Suprapubic skin (tissue), 4 donors: Measurements from ENCODE around the gene USP47. TPM values are rescaled to one million over a fixed set of nuclear protein-coding genes. Genes with fewer than 3 reads are reported as not detected.

Source experiments
- DNase-seq, 2 donors: peaks; one replicate each; pipeline ENCODE4 v3.0.0-alpha.2; 2019; ENCODE audit warnings: low spot score in 2 of 2
- H3K27ac ChIP-seq: fragments of 200-600 bp; sonication (generic); one replicate; pipeline ENCODE4 v1.5.1; 2019
- H3K27me3 ChIP-seq: fragments of 200-600 bp; sonication (generic); one replicate; pipeline ENCODE4 v1.5.1; 2019
- H3K36me3 ChIP-seq: fragments of 200-600 bp; sonication (generic); one replicate; pipeline ENCODE4 v1.5.1; 2019
- H3K4me1 ChIP-seq: fragments of 200-600 bp; sonication (generic); one replicate; pipeline ENCODE4 v1.5.1; 2019
- H3K4me3 ChIP-seq: fragments of 200-600 bp; sonication (generic); one replicate; pipeline ENCODE4 v1.5.1; 2019; ENCODE audit warnings: mild to moderate bottlenecking
- H3K9me3 ChIP-seq: fragments of 200-600 bp; sonication (generic); one replicate; pipeline ENCODE4 v1.5.1; 2019
- EP300 ChIP-seq: sonication (generic); formaldehyde crosslinking; IDR thresholded peaks from one replicate; pipeline ENCODE4 v1.6.1; 2017; ENCODE audit warnings: antibody characterized with exemption
- POLR2A ChIP-seq, 2 donors: fragments of 450-650 bp; IDR thresholded peaks; one replicate each; pipeline ENCODE4 v1.6.1; 2017; ENCODE audit warnings: antibody characterized with exemption in 2 of 2, mild to moderate bottlenecking in 2 of 2, moderate library complexity in 2 of 2
- POLR2AphosphoS5 ChIP-seq, 3 donors: sonication (generic); formaldehyde crosslinking; IDR thresholded peaks; one replicate each; pipeline ENCODE4 v1.6.1; 2017; ENCODE audit warnings: antibody characterized with exemption in 3 of 3
- WGBS: methylation state at CpG from one replicate; pipeline ENCODE4 v1.1.5; 2018; 5-methylcytosine and 5-hydroxymethylcytosine counted together
- total RNA-seq, 4 donors: library from RNA; depleted of rRNA; stranded (reverse); fragments of >200 nt; gene quantifications; one replicate each; pipeline ENCODE4 v1.1.0, GENCODE V29; 2016
- TF ChIP-seq, protein P1 (sequence below), 2 donors: fragments of 200-600 bp in 1 of 2; fragments of 450-650 bp in 1 of 2; sonication (generic) in 1 of 2; IDR thresholded peaks; one replicate each; pipeline ENCODE4 v1.5.1; 2016 to 2019; ENCODE audit warnings: antibody characterized with exemption in 2 of 2, mild to moderate bottlenecking in 1 of 2, moderate library complexity in 1 of 2

The USP47 gene
- total RNA-seq, 4 donors from 2014 or later = 56.0 to 102 (median 72.2) TPM

DNA sequence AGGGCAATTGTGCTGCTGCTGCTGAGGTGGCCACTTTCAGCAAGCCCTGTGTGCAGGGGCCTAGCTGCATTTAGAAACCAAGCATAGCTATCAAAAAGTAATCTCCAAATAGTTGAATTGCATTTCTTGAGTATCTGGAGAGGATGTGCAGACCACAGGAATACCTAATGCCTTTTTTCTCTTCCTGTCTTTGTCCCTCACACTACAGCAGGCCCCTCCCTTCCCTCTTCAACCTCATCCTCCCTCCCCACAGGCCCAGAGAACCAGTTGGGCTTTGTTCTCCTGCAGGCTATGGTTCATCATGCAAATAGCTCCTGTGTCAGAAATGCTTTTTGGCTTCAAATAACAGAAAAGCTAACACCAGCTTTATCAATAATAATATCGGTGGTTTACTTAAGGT is 118.9 kb downstream of the USP47 start:
- H3K36me3 ChIP-seq = peaks cover 29% of the 10 kb centered on the region
- no peaks in the 10 kb centered on the region for H3K27me3 ChIP-seq
- WGBS = 62% methylated on average over 1 of the region's 1 CpG
- H3K9me3 ChIP-seq = no peaks in the 10 kb centered on the region
- TF ChIP-seq POLR2A (IDR thresholded peaks at IDR 0.05) (no peak), EP300 (no peak), POLR2AphosphoS5 (IDR thresholded peaks at IDR 0.05) (no peak)
- TF ChIP-seq, protein P1, sequence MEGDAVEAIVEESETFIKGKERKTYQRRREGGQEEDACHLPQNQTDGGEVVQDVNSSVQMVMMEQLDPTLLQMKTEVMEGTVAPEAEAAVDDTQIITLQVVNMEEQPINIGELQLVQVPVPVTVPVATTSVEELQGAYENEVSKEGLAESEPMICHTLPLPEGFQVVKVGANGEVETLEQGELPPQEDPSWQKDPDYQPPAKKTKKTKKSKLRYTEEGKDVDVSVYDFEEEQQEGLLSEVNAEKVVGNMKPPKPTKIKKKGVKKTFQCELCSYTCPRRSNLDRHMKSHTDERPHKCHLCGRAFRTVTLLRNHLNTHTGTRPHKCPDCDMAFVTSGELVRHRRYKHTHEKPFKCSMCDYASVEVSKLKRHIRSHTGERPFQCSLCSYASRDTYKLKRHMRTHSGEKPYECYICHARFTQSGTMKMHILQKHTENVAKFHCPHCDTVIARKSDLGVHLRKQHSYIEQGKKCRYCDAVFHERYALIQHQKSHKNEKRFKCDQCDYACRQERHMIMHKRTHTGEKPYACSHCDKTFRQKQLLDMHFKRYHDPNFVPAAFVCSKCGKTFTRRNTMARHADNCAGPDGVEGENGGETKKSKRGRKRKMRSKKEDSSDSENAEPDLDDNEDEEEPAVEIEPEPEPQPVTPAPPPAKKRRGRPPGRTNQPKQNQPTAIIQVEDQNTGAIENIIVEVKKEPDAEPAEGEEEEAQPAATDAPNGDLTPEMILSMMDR (IDR thresholded peaks at IDR 0.05) = no peak
- peaks cover 10% of the 10 kb centered on the region for H3K4me1 ChIP-seq
- DNase-seq = no peak
- H3K4me3 ChIP-seq = no peak overlapping the region
- H3K27ac ChIP-seq = no peak overlapping the region

DNA sequence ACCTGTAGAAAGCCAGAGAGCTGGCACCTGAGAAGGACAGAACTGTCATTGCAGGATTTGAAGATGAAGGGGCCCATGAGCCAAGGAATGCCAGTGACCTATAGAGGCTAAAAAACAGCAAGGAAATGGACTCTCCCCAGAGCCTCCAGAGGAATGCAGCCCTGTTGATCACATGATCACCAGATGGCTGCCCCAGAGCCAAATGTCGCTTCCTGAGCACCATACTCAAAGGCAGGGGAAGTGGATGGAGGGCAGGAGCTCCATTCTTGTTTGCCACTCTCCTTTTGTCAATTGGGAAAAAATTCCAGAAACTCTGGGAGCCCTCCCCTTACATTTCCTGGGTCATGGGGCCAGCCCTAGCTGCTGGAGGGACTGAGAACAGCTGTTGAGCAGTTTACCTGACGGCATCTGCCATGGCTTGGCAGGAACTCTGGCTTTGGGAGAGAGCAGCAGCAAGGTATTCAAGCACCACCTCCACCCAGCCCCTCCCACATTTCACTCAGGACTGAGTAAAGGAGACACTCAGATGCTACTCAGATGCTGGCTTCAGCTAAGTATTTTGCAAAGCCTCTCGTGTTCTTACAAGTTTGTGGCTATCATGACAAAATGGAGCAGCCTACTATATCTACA is 119.7 kb downstream of the USP47 start:
- no peaks in the 10 kb centered on the region for H3K27me3 ChIP-seq
- no peak for DNase-seq
- peaks cover 10% of the 10 kb centered on the region for H3K4me1 ChIP-seq
- H3K27ac ChIP-seq = no peak overlapping the region
- WGBS = 71% methylated on average over 3 of the region's 3 CpGs
- H3K4me3 ChIP-seq = no peak overlapping the region
- H3K9me3 ChIP-seq = no peaks in the 10 kb centered on the region
- no peak for TF ChIP-seq POLR2A (IDR thresholded peaks at IDR 0.05)
- TF ChIP-seq EP300 = no peak
- TF ChIP-seq, protein P1 (IDR thresholded peaks at IDR 0.05) = no peak
- no peak for TF ChIP-seq POLR2AphosphoS5 (IDR thresholded peaks at IDR 0.05)
- peaks cover 26% of the 10 kb centered on the region for H3K36me3 ChIP-seq

DNA sequence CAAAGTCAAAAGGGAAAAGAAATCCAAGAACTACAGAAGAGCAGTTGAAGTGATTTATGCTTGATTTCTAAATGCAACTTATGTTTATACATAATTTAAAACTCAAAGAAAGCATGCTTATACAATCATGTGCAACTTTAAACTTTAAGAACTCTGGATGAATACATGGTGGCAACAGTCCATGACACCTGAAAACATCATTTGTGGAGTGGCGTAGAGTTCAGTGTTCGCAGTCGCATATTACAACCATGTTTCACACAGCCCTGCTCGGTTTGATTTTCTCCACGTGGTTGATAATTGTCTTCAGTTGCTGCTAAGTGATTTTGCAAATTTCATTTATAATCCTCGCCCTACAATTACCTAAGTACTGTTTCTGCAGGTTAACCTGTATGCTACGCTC is 121.3 kb downstream of the USP47 start:
- peaks cover 14% of the 10 kb centered on the region for H3K36me3 ChIP-seq
- 80% methylated on average over 7 of the region's 7 CpGs for WGBS

DNA sequence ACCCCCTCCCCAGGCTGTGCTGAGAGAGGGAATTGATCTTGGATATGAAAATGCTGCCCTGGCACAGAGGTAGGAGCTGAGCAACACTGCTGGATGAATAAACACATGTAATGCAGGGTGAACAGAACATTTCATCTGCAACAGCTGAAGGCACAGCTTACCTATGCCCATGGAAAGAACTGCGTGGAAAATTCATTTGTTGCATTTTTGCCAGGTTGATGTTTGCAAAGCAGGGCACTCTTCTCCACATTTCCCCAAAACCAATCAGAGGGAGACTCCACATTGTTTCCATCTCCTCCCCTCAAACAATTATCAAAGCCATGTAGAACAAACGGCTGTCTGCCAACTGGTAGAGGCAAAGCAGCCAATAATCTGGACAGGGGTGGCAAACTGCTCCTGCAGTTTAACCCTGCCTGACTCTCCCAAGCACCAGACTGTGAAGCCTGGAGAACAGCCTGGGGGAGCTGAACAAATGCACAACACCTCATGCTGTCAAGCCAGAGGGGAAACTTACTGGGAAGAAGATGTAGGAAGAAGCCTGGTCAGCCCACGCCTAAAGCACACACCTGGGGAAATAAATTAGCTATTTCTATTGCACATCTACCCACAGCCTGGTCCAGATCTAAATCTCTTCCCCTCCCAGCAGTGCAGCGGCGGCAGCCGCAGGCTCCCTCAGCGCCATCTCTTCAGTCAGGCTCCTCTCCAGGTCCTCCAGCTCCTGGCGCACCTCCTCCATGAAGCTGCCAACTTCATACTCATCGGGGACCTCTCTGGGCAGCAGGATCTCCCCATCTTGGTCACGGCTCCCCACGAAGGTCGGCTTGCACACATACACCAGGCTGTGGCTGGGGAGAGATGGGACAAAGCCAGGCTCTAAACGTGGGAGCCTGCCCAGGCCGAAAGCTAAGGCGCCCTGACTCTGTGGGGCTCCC is 122.3 kb downstream of the USP47 start:
- Histone ChIP-seq H3K27ac (no peak overlapping the region), H3K4me1 (peaks cover 27% of the 10 kb centered on the region), H3K9me3 (no peaks in the 10 kb centered on the region), H3K27me3 (no peaks in the 10 kb centered on the region), H3K4me3 (no peak overlapping the region), H3K36me3 (peaks cover 9% of the 10 kb centered on the region)
- DNase-seq = no peak
- WGBS = 70% methylated on average over 15 of the region's 15 CpGs
- TF ChIP-seq POLR2A (IDR thresholded peaks at IDR 0.05) = no peak
- TF ChIP-seq, protein P1 (IDR thresholded peaks at IDR 0.05) = no peak
- no peak for TF ChIP-seq EP300
- no peak for TF ChIP-seq POLR2AphosphoS5 (IDR thresholded peaks at IDR 0.05)

More for the DNA sequence above, 121.3 kb downstream of the USP47 start:
- TF ChIP-seq POLR2AphosphoS5 (IDR thresholded peaks at IDR 0.05) (no peak), POLR2A (IDR thresholded peaks at IDR 0.05) (no peak), EP300 (no peak)
- TF ChIP-seq, protein P1 (IDR thresholded peaks at IDR 0.05) = no peak
- Histone ChIP-seq H3K9me3 (no peaks in the 10 kb centered on the region), H3K4me3 (no peak overlapping the region), H3K4me1 (peaks cover 17% of the 10 kb centered on the region), H3K27ac (no peak overlapping the region), H3K27me3 (no peaks in the 10 kb centered on the region)
- no peak for DNase-seq

DNA sequence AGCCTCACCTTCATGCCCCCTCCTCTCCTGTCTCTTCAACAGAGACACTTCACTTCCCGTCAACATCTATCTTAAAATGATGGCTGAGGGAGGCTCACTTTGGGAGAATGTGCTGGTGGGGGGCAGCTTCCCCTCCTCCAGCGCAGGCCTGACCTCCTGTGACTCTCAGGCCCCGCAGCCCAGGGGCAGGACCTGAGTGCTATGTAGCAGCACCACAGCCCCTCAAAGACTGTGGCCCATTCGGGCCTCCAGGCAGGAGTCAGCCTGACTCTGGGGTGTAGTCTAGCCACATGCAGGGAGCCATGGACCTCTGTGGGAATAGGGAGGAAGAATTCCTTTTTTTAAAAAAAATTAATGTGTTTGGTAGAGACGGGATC is 123.0 kb downstream of the USP47 start:
- Histone ChIP-seq H3K4me1 (peaks cover 34% of the 10 kb centered on the region), H3K36me3 (peaks cover 9% of the 10 kb centered on the region), H3K27ac (no peak overlapping the region), H3K27me3 (no peaks in the 10 kb centered on the region), H3K4me3 (no peak overlapping the region), H3K9me3 (no peaks in the 10 kb centered on the region)
- TF ChIP-seq POLR2AphosphoS5 (IDR thresholded peaks at IDR 0.05) (no peak), POLR2A (IDR thresholded peaks at IDR 0.05) (no peak), EP300 (no peak)
- TF ChIP-seq, protein P1 (IDR thresholded peaks at IDR 0.05) = no peak
- WGBS = 79% methylated on average over 2 of the region's 5 CpGs
- no peak for DNase-seq
